Measurements from ENCODE around the gene TNFRSF25. TPM values are rescaled to one million over a fixed set of nuclear protein-coding genes. Genes with fewer than 3 reads are reported as not detected.
"Not testable (repeated sequence)": the region's sequence is repeated elsewhere in the genome, so short reads cannot be mapped to it uniquely, and the experiment has no call there.

Gene TNFRSF25
- total RNA-seq, 6 experiments from 2014 or later, result 1.8 to 3.2 (median 2.7) TPM

DNA sequence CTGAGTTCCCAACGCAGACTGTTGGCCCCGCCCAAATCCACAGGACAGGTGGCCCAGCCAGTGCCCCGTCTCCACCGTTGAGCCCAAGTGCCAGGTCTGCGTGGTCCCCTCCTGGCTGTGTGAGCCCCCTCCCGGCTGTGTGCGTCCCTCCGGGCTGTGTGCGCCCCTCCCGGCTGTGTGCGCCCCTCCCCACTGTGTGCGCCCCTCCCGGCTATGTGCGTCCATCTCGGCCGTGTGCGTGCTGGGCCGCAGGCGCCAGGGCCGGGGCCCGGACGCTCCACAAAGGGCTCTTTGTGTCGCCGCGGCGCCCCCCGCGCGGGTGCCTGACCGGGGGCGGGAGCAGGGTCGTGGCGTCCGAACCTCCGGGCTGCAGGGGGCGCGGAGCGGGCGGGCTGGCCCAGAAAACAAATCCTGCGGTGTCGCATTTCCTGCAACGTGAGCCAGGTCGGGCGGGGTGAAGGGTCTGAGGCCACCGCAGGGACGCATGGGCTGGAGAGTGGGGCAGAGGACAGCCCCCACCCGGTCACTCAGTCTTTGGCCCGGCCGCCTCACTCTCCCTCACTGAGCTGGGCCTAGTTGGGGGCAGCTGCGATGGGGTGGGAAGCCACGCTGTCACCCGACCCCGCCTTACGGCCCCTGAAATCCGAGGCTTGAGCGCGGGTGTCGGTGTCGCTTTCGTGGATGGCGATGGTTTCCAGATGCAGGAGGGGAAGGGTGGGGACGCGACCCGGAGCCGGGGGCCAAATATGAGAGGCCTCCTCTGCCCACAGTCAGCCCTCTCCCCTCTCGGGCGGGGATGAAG is 18.8 kb downstream of the TNFRSF25 start:
- no peak overlapping the region for H3K4me3 Mint-ChIP-seq
- no peaks in the 10 kb centered on the region for H3K9me3 Mint-ChIP-seq
- no peaks in the 10 kb centered on the region for H3K36me3 Mint-ChIP-seq (ENCODE audit: low read depth)
- TF ChIP-seq, protein P1, sequence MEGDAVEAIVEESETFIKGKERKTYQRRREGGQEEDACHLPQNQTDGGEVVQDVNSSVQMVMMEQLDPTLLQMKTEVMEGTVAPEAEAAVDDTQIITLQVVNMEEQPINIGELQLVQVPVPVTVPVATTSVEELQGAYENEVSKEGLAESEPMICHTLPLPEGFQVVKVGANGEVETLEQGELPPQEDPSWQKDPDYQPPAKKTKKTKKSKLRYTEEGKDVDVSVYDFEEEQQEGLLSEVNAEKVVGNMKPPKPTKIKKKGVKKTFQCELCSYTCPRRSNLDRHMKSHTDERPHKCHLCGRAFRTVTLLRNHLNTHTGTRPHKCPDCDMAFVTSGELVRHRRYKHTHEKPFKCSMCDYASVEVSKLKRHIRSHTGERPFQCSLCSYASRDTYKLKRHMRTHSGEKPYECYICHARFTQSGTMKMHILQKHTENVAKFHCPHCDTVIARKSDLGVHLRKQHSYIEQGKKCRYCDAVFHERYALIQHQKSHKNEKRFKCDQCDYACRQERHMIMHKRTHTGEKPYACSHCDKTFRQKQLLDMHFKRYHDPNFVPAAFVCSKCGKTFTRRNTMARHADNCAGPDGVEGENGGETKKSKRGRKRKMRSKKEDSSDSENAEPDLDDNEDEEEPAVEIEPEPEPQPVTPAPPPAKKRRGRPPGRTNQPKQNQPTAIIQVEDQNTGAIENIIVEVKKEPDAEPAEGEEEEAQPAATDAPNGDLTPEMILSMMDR (IDR thresholded peaks at IDR 0.05), result no peak; the same call in 1 of the 2 replicates
- no peak overlapping the region for H3K27ac Mint-ChIP-seq
- no peak for DNase-seq
- no peaks in the 10 kb centered on the region for H3K4me1 Mint-ChIP-seq (ENCODE audit: low read depth)
- peaks cover 33% of the 10 kb centered on the region for H3K27me3 Mint-ChIP-seq (ENCODE audit: insufficient read depth)

DNA sequence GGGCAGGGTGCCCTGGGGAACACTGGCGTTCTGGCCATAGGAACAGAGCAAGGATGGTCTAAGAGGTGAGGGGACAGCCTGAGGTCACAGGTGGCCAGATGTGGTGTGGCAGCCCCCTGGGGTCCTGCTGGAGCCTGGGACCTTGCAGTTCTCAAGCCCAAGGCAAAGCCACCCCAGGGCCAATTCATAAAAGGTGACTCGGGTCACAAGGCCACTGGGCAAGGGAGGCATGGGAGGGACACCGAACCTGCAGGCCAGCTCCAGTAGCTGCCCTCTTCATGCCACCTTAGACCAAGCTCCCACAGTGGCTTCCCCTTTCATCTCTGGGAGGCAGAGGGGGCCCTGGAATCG is 19.3 kb downstream of the TNFRSF25 start:
- H3K27ac Mint-ChIP-seq, result no peak overlapping the region
- no peaks in the 10 kb centered on the region for H3K9me3 Mint-ChIP-seq
- H3K27me3 Mint-ChIP-seq (ENCODE audit: insufficient read depth), result peaks cover 32% of the 10 kb centered on the region
- TF ChIP-seq, protein P1 (IDR thresholded peaks at IDR 0.05), result no peak
- H3K4me1 Mint-ChIP-seq (ENCODE audit: low read depth), result no peaks in the 10 kb centered on the region
- H3K4me3 Mint-ChIP-seq, result no peak overlapping the region
- no peak for DNase-seq
- H3K36me3 Mint-ChIP-seq (ENCODE audit: low read depth), result no peaks in the 10 kb centered on the region

DNA sequence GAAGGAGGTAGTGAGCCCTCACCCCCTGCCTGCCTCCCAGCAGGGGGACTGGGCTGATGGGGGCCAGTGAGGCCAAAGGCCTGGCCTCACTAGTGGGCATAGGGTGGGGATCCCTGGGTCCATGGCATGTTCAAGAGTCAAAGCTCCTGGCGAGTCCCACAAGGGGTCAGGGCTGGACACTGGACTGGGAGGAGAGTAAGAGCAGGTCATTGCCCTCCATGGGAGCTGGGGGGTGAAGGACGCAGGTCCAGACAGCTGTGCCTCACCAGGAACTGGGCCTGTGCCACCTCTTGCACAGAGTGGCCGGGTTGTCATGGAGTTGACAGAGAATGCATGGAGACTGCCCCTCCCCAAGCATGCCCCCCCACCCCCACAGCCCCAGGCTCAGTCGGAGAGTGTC is 20.0 kb downstream of the TNFRSF25 start:
- H3K4me3 Mint-ChIP-seq; H3K27ac Mint-ChIP-seq; H3K9me3 Mint-ChIP-seq; H3K4me1 Mint-ChIP-seq (ENCODE audit: low read depth); H3K36me3 Mint-ChIP-seq (ENCODE audit: low read depth); DNase-seq: not testable (repeated sequence)
- peaks cover 33% of the 10 kb centered on the region for H3K27me3 Mint-ChIP-seq (ENCODE audit: insufficient read depth)

DNA sequence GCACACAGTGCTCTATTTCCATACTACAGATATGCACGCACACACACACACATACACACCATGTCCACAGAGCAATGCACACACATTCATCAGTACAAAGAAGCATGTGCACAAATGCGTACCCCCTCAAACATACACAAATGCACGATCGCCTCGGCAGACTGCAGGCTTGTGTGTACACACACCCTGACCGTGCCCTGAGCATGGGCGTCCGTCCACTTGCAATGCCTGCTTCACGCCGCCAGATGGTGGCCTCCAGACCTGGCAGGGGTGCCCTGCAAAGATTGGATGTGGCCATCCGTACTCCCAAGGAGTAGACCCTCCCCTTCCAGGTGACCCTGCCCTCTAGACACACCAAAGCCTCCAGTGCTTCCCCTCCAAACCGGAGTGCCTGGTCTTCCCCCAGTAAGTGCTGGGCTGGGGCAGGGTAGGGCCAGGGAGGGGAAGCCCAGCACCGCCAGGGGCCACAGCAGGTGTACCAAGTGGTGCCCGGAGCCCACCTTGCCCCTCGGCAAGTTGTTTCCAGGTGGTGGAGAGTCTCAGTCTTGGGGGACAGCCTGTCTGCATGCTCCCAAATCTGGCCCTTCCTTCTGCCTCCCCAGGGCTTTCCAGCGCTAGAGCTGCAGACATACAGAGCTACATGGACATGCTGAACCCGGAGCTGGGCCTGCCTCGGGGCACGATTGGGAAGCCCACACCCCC is 20.8 kb downstream of the TNFRSF25 start:
- no peaks in the 10 kb centered on the region for H3K4me1 Mint-ChIP-seq (ENCODE audit: low read depth)
- H3K9me3 Mint-ChIP-seq, result no peaks in the 10 kb centered on the region
- no peaks in the 10 kb centered on the region for H3K36me3 Mint-ChIP-seq (ENCODE audit: low read depth)
- no peak overlapping the region for H3K27ac Mint-ChIP-seq
- TF ChIP-seq, protein P1 (IDR thresholded peaks at IDR 0.05), result peak; percentile 77
- peaks cover 28% of the 10 kb centered on the region for H3K27me3 Mint-ChIP-seq (ENCODE audit: insufficient read depth)
- DNase-seq, result peak; percentile 11
- H3K4me3 Mint-ChIP-seq, result no peak overlapping the region

DNA sequence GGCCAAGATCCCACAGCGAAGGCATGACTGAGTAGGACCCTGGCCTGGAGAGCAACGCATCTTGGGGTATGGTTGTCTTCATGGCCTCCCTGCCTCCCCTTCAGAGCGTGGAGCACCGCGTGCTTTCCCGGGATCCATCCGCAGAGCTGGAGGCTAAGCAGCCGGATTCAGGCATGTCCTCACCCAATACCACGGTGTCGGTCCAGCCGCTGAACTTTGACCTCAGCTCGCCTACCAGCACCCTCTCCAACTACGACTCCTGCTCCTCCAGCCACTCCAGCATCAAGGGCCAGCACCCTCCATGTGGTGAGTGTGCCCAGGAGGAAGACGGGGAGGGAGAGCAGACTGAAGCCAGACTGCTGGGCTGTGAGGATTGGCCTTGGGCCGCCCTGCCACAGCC is 21.6 kb downstream of the TNFRSF25 start:
- TF ChIP-seq, protein P1 (IDR thresholded peaks at IDR 0.05), result no peak
- H3K9me3 Mint-ChIP-seq, result no peaks in the 10 kb centered on the region
- H3K4me3 Mint-ChIP-seq, result no peak overlapping the region
- no peaks in the 10 kb centered on the region for H3K4me1 Mint-ChIP-seq (ENCODE audit: low read depth)
- H3K27ac Mint-ChIP-seq, result no peak overlapping the region
- H3K27me3 Mint-ChIP-seq (ENCODE audit: insufficient read depth), result peaks cover 24% of the 10 kb centered on the region
- no peaks in the 10 kb centered on the region for H3K36me3 Mint-ChIP-seq (ENCODE audit: low read depth)
- no peak for DNase-seq

Data from HFFc6 (cell line).